NCI-H2196 (cell line): ENCODE measurements around the gene MALSU1.
A peak's percentile ranks its signal among the peaks of the same experiment; 100 is the strongest.

Experiments used
- DNase-seq: peaks from one replicate; lab custom pipeline; 2025; ENCODE audit not compliant: unreplicated experiment; lab: John Stamatoyannopoulos, UW

Gene MALSU1

GRCh38 chr7:23298885-23299769 is at the start of gene MALSU1:
MALSU1 (plus strand) TSS chr7:23299339; CDS start chr7:23299353, 14 bp downstream.
- peak; percentile 96 for DNase-seq

GRCh38 chr7:23249486-23249885 is 49.7 kb upstream of the MALSU1 start:
- no peak for DNase-seq

GRCh38 chr7:23254051-23254681 is 45.0 kb upstream of the MALSU1 start:
- no peak for DNase-seq

GRCh38 chr7:23256731-23257130 is 42.4 kb upstream of the MALSU1 start:
- no peak for DNase-seq

- no peak for DNase-seq
Measured at GRCh38 chr7:23260371-23260770, 38.8 kb upstream of the MALSU1 start.

GRCh38 chr7:23261843-23262452 is 37.2 kb upstream of the MALSU1 start:
- peak; percentile 67 for DNase-seq

GRCh38 chr7:23264916-23265458 is 34.2 kb upstream of the MALSU1 start:
- DNase-seq: no peak

- no peak for DNase-seq
Measured at GRCh38 chr7:23266918-23267317, 32.2 kb upstream of the MALSU1 start.

- no peak for DNase-seq
Measured at GRCh38 chr7:23267357-23267756, 31.8 kb upstream of the MALSU1 start.

- DNase-seq: no peak
Measured at GRCh38 chr7:23268167-23268566, 31.0 kb upstream of the MALSU1 start.

- DNase-seq: no peak
Measured at GRCh38 chr7:23268746-23269145, 30.4 kb upstream of the MALSU1 start.

GRCh38 chr7:23272275-23272674 is 26.9 kb upstream of the MALSU1 start:
- DNase-seq: no peak

GRCh38 chr7:23273141-23273599 is 26.0 kb upstream of the MALSU1 start:
- peak; percentile 93 for DNase-seq

GRCh38 chr7:23275912-23276311 is 23.2 kb upstream of the MALSU1 start:
- DNase-seq: no peak

- DNase-seq: no peak
Measured at GRCh38 chr7:23276376-23276775, 22.8 kb upstream of the MALSU1 start.

GRCh38 chr7:23276947-23277346 is 22.2 kb upstream of the MALSU1 start:
- DNase-seq: no peak

- peak; percentile 78 for DNase-seq
Measured at GRCh38 chr7:23277359-23277989, 21.7 kb upstream of the MALSU1 start.

GRCh38 chr7:23279819-23280525 is 19.2 kb upstream of the MALSU1 start:
- no peak for DNase-seq

- DNase-seq: no peak
Measured at GRCh38 chr7:23283086-23283485, 16.1 kb upstream of the MALSU1 start.

GRCh38 chr7:23284871-23285270 is 14.3 kb upstream of the MALSU1 start:
- no peak for DNase-seq
